Lower lobe of right lung (tissue), 2 donors: ENCODE data around the gene ABHD8. TPM values are rescaled to one million over a fixed set of nuclear protein-coding genes. Genes with fewer than 3 reads are reported as not detected.
A peak's percentile ranks its signal among the peaks of the same experiment; 100 is the strongest.

Source experiments
- ATAC-seq, 2 donors: fragments of 200-7000 bp; cut with Tn5 transposase; one replicate each; pipeline ENCODE4 v1.9.1; 2020 to 2022; ENCODE audit warnings: mild to moderate bottlenecking in 2 of 2, moderate library complexity in 2 of 2
- DNase-seq: peaks from one replicate; pipeline ENCODE4 v3.0.0-alpha.2; 2020
- H3K27ac ChIP-seq: fragments of 200-600 bp; one replicate; pipeline ENCODE4 v1.8.0; 2022
- H3K27me3 ChIP-seq: fragments of 200-600 bp; one replicate; pipeline ENCODE4 v1.8.0; 2022; ENCODE audit warnings: low read depth
- H3K36me3 ChIP-seq: fragments of 200-600 bp; one replicate; pipeline ENCODE4 v1.8.0; 2022; ENCODE audit warnings: mild to moderate bottlenecking
- H3K4me1 ChIP-seq: fragments of 200-600 bp; one replicate; pipeline ENCODE4 v1.8.0; 2022
- H3K4me3 ChIP-seq: fragments of 200-600 bp; one replicate; pipeline ENCODE4 v1.8.0; 2022; ENCODE audit warnings: mild to moderate bottlenecking
- H3K9me3 ChIP-seq: fragments of 200-600 bp; one replicate; pipeline ENCODE4 v1.8.0; 2022
- CTCF ChIP-seq: fragments of 200-600 bp; IDR thresholded peaks from one replicate; pipeline ENCODE4 v1.8.0; 2022; ENCODE audit warnings: antibody characterized with exemption, mild to moderate bottlenecking
- intact Hi-C: fragments of 100-400 bp; cut with DNase I; formaldehyde crosslinking; loops from one replicate; pipeline ENCODE4 v1.11.0; 2022
- total RNA-seq: library from RNA; stranded (reverse); fragmentation: NEBNext Ultra II Directional; extraction: Animal tissue kit (Norgen Biotek cat#: 25700); gene quantifications from one replicate; pipeline ENCODE4 v1.2.1, GENCODE V29; 2021
- donor health status: DM: no; HTN: yes; CAD: no; lungs with severe emphysema.

The ABHD8 gene
- total RNA-seq, 1 donor from 2014 or later: 19.5 TPM

GRCh38 chr19:17340302-17340870, 37.2 kb upstream of the ABHD8 start:
- ATAC-seq (no peak), DNase-seq (no peak)
- Histone ChIP-seq H3K27ac (no peak overlapping the region), H3K4me1 (peaks cover 19% of the 10 kb centered on the region), H3K4me3 (no peak overlapping the region), H3K9me3 (no peaks in the 10 kb centered on the region), H3K36me3 (peaks cover 8% of the 10 kb centered on the region), H3K27me3 (no peaks in the 10 kb centered on the region)
- no peak for TF ChIP-seq CTCF
- intact Hi-C loops: no loop called here

GRCh38 chr19:17339088-17339741, 36.0 kb upstream of the ABHD8 start:
- ATAC-seq (no peak), DNase-seq (no peak)
- Histone ChIP-seq H3K36me3 (peaks cover 8% of the 10 kb centered on the region), H3K27ac (no peak overlapping the region), H3K4me3 (no peak overlapping the region), H3K27me3 (no peaks in the 10 kb centered on the region), H3K4me1 (peaks cover 25% of the 10 kb centered on the region), H3K9me3 (no peaks in the 10 kb centered on the region)
- intact Hi-C loops: no loop called here
- no peak for TF ChIP-seq CTCF

GRCh38 chr19:17338433-17339078, 35.3 kb upstream of the ABHD8 start:
- no peak for DNase-seq
- peaks cover 8% of the 10 kb centered on the region for H3K36me3 ChIP-seq
- no peak overlapping the region for H3K27ac ChIP-seq
- no peaks in the 10 kb centered on the region for H3K9me3 ChIP-seq
- no peak overlapping the region for H3K4me3 ChIP-seq
- no peak for TF ChIP-seq CTCF
- intact Hi-C loops: no loop called here
- no peaks in the 10 kb centered on the region for H3K27me3 ChIP-seq
- peaks cover 32% of the 10 kb centered on the region for H3K4me1 ChIP-seq
- no peak for ATAC-seq

GRCh38 chr19:17337675-17338432, 34.6 kb upstream of the ABHD8 start:
- peaks cover 8% of the 10 kb centered on the region for H3K36me3 ChIP-seq
- ATAC-seq (no peak), DNase-seq (no peak)
- peak overlapping the region; percentile 96 for H3K4me3 ChIP-seq
- no peaks in the 10 kb centered on the region for H3K27me3 ChIP-seq
- H3K4me1 ChIP-seq: peaks cover 33% of the 10 kb centered on the region
- H3K9me3 ChIP-seq: no peaks in the 10 kb centered on the region
- TF ChIP-seq CTCF: no peak
- intact Hi-C loops: no loop called here
- H3K27ac ChIP-seq: peak overlapping the region; percentile 95

- H3K4me3 ChIP-seq: peak within 1 kb of the TSS; percentile 96
- H3K27me3 ChIP-seq: no peaks in the 10 kb centered on the region
- H3K4me1 ChIP-seq: peaks cover 33% of the 10 kb centered on the region
- H3K9me3 ChIP-seq: no peaks in the 10 kb centered on the region
- ATAC-seq (peak; percentile 94), DNase-seq (peak; percentile 99)
- intact Hi-C loops: no loop called here
- H3K27ac ChIP-seq: peak within 1 kb of the TSS; percentile 95
- H3K36me3 ChIP-seq: peaks cover 8% of the 10 kb centered on the region
- TF ChIP-seq CTCF: no peak
Observed at GRCh38 chr19:17336872-17337674, 33.8 kb upstream of the ABHD8 start, which contains the start of gene GTPBP3. GTPBP3 (plus strand) TSS chr19:17337553; CDS start chr19:17337612, 59 bp downstream.
